GM12801 (cell line): ENCODE measurements around the gene BTBD6.

Source experiments
- CTCF ChIP-seq: IDR thresholded peaks from one replicate; pipeline ENCODE4 v1.5.1; 2011; ENCODE audit warnings: control low read depth; ENCODE audit not compliant: insufficient read length; ENCODE audit errors: extremely low read depth

BTBD6 gene

DNA sequence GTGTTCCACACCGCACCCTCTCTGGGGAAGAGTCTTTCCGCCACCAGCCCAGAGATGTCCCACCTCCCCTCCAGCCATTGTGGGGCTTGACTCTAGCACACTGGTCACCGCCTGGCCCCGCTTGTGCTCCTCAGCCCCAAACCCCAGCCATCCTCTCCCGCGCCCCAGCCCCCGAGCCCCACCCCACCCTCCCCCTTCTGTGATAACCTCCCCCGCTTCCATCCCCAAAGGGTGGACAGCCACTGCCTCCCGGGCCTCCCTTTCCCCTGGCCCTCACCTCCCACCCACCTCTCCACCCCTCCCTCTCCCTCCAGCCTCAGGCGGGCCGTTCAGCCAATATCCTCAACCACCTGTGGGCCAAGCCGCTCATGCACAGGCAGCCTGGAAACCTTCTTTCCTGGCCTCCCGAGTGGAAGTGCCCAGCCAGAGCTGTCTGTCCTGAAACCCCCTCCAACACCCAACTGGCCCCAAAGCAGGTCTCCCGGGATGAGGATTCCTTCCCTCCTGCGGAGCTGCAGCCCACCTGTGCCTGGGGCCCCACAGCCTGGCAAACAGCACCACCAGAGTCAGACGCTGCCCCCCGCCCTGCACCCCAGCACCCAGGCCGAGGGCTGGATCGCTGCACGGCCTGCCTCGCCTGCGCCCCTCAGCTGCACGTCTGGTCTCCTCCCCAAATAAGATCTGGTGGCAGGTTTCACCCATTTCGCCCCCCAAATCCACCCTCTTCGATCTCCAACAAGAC is 40.2 kb upstream of the BTBD6 start:
- TF ChIP-seq CTCF, result no peak

- no peak for TF ChIP-seq CTCF
Observed at GRCh38 chr14:105208738-105209075, 39.6 kb upstream of the BTBD6 start.

- TF ChIP-seq CTCF, result no peak
Observed at GRCh38 chr14:105209091-105209490, 39.2 kb upstream of the BTBD6 start.

GRCh38 chr14:105209646-105210045 is 38.7 kb upstream of the BTBD6 start:
- no peak for TF ChIP-seq CTCF

DNA sequence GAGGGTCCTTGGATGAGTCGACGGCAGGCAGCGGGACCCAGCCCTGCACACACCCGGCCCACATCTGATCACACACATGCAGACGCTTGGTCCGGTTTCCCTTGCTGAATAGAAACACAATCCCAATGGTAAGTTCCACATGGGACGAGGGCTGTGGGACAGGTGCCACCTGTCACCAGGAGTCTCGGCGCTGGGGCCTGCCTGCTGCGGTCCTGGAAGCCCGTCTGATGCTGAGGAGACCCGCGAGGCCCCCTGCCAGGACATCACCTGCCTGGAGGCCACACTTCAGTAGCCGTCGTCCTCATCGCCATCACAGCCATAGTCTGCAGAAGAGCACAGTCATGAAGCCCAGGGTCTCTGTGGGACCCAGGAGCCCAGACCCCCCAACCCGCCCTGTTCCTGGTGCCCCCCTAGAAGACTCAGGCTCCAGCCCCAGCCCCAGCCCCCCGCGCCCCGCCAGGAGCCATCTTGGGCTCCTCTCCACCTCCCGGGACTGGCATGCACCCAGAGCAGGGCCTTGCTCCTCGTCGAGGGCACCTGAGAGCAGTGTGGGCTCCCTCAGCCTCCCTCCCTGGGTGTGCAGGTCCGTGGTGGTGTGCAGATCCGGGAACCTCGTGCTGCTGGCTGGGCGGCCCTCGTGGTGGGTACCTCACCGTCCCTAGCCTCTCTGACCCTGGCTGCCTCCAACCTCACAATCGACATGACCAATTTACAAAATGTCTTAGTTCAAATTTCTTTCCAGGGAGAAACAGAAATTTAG is 37.9 kb upstream of the BTBD6 start:
- TF ChIP-seq CTCF, result no peak

DNA sequence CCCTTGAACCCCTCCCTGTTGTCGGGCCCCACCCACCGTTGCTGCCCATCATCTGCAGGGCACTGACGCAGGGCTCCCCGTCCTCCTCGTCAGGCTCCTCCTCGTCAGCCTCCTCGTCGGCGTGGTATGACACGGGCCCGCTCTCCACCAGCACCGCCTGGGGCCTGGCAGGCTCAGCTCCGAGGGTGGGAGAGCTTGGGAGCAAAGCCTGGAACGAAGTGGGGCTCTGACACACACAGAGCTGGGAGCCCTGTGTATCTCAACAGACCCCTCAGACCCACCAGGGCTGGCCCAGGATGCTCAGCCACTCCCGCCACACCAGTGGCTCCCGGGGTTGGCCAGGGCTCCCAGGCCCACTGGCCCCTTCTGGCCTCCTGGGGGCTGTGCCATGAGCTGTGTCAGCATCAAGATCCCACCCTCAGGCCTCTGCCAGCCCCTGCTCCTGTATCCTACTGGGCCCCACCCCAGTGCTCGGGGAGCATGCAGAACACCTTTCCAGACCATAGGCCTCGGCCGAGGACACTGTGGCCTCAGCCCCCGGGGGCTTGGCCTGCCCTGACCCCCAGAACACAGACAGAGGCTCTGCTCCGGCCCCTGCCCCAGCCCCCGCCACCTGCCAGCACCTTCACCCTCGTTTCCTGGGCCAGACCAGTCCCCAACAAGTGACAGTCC is 37.1 kb upstream of the BTBD6 start:
- no peak for TF ChIP-seq CTCF

DNA sequence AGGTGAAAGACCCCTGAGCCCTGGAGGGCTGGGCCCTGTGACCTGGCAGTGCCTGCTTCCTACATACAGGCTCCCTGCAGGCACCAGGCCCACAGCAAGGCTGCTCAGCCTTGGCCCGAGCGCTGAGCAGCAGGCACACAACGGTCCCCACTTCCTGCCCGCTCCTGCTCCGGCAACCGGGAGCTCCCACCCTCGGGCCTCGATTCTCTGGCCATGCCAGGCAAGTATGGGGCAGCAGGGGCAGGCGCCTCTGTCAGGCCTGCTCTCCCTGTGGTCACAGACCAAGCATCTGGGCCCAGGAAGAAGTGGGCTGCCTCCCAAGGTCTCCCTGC is 36.6 kb upstream of the BTBD6 start:
- TF ChIP-seq CTCF, result no peak
